ENCODE measurements around the gene CRYBG1. TPM values are rescaled to one million over a fixed set of nuclear protein-coding genes. Genes with fewer than 3 reads are reported as not detected.

CRYBG1 gene
- total RNA-seq, 1 donor from 2014 or later: 3.0 TPM

DNA sequence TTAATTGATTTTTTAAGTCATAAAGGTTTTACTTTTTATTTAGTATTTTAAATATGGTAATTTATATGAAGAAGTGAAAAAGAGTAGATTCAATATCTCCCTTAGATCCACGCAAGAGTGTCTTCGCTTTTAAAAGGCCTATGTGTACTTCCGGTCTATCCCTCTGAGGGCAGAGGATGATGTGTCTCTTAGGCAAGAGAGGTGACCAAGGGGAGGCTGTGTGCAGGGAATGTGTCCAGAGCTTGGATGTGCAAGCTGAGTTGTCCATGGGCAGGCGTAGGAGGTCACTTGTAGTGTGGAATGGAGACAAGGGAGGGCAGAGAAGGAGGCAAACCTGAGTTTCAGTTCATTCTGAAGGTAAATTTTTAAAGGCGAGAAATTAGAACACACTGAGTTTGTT lies 113.9 kb downstream of the CRYBG1 start:
- Mint-ChIP-seq H3K27ac (no peak overlapping the region), H3K36me3 (ENCODE audit: insufficient read depth) (no peaks in the 10 kb centered on the region), H3K9me3 (ENCODE audit: low read depth) (no peaks in the 10 kb centered on the region), H3K4me3 (ENCODE audit: low read depth) (no peak overlapping the region), H3K4me1 (ENCODE audit: low read depth) (no peaks in the 10 kb centered on the region), H3K27me3 (peaks cover 5% of the 10 kb centered on the region)
- TF ChIP-seq, protein P1, sequence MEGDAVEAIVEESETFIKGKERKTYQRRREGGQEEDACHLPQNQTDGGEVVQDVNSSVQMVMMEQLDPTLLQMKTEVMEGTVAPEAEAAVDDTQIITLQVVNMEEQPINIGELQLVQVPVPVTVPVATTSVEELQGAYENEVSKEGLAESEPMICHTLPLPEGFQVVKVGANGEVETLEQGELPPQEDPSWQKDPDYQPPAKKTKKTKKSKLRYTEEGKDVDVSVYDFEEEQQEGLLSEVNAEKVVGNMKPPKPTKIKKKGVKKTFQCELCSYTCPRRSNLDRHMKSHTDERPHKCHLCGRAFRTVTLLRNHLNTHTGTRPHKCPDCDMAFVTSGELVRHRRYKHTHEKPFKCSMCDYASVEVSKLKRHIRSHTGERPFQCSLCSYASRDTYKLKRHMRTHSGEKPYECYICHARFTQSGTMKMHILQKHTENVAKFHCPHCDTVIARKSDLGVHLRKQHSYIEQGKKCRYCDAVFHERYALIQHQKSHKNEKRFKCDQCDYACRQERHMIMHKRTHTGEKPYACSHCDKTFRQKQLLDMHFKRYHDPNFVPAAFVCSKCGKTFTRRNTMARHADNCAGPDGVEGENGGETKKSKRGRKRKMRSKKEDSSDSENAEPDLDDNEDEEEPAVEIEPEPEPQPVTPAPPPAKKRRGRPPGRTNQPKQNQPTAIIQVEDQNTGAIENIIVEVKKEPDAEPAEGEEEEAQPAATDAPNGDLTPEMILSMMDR (IDR thresholded peaks at IDR 0.05; ENCODE audit: unreplicated experiment): no peak
- no peak for DNase-seq (ENCODE audit: low spot score, unreplicated experiment)

DNA sequence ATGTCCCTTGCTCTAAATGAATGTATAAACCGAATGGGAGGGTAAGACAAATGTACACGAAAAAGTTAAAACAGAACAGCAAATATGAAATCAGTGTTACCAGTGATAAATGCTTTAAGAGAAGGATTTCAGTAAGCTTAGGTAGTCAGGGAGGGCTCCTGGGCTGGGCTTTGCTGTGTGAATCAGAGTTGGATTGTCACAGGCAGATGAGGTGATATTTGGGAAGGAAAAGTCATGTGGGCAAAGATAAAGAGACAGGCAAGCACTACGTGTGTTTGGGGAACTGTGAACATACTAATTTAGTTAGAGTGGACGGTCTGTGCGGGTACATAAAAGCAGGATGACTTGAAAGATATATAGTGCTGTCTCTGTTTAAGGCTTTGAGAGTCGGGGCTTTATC lies 114.8 kb downstream of the CRYBG1 start:
- Mint-ChIP-seq H3K4me3 (ENCODE audit: low read depth) (no peak overlapping the region), H3K27ac (no peak overlapping the region), H3K4me1 (ENCODE audit: low read depth) (no peaks in the 10 kb centered on the region), H3K27me3 (peaks cover 5% of the 10 kb centered on the region), H3K36me3 (ENCODE audit: insufficient read depth) (no peaks in the 10 kb centered on the region), H3K9me3 (ENCODE audit: low read depth) (no peaks in the 10 kb centered on the region)
- TF ChIP-seq, protein P1 (IDR thresholded peaks at IDR 0.05; ENCODE audit: unreplicated experiment): no peak
- no peak for DNase-seq (ENCODE audit: low spot score, unreplicated experiment)

DNA sequence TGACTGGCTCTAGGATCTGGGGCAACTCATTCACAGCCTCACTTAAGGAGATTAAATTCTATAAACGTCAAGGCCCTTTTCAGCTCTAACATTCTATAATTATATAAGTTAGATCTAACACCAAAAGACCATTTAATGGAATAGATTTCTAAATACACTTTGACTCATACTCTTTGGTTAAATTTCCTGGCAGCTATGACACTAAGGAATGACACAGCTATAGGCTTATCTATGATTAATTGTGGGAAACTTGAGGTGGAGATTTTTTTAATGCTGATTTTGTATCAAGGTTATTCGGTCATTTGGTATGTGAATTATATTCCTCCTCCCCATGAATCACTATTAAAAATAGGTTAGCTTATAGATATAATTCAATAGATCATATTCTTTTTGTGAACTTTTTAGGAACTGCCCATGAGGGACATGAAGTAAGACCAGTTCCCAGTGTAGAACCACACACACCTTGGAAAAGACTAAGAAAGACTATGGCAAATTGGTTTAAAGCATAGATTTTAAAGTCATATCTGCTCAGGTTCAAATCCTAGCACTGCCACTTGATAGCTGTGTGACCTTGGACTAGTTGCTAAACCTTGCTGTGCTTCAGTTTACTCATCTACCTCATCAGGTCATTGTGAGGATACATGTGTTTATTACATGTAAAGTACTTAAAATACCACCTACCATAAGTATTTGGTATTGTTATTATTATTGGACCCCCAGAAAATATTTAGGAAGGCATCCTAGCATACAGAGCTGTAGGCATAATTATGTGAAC lies 116.0 kb downstream of the CRYBG1 start:
- Mint-ChIP-seq H3K36me3 (ENCODE audit: insufficient read depth) (no peaks in the 10 kb centered on the region), H3K27me3 (peaks cover 5% of the 10 kb centered on the region)
- TF ChIP-seq, protein P1 (IDR thresholded peaks at IDR 0.05; ENCODE audit: unreplicated experiment): no peak

DNA sequence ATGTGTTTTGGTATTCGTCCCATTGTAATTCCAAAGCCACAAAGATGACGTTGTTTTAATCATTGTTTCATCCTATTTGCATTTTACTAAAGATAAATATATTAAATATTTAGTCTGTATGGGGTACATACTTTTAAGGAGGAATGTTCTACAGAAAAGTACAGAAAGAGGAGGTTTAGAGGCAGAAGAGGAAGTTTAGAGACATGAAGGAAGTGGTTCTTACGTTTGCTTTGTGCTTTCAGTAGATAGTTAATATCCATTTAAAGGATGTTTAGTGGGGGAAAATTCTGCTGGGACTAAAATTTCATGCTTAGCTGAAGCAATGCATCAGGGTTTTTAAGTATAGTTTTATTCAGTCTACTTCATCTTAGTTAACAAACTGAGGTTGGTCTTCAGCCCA lies 116.6 kb downstream of the CRYBG1 start:
- Mint-ChIP-seq H3K27ac (no peak overlapping the region), H3K4me1 (ENCODE audit: low read depth) (no peaks in the 10 kb centered on the region), H3K36me3 (ENCODE audit: insufficient read depth) (no peaks in the 10 kb centered on the region), H3K9me3 (ENCODE audit: low read depth) (no peaks in the 10 kb centered on the region), H3K27me3 (peaks cover 5% of the 10 kb centered on the region), H3K4me3 (ENCODE audit: low read depth) (no peak overlapping the region)
- no peak for DNase-seq (ENCODE audit: low spot score, unreplicated experiment)
- TF ChIP-seq, protein P1 (IDR thresholded peaks at IDR 0.05; ENCODE audit: unreplicated experiment): no peak

More for the DNA sequence above, 116.0 kb downstream of the CRYBG1 start:
- Mint-ChIP-seq H3K4me3 (ENCODE audit: low read depth) (no peak overlapping the region), H3K9me3 (ENCODE audit: low read depth) (no peaks in the 10 kb centered on the region), H3K4me1 (ENCODE audit: low read depth) (no peaks in the 10 kb centered on the region), H3K27ac (no peak overlapping the region)
- no peak for DNase-seq (ENCODE audit: low spot score, unreplicated experiment)

DNA sequence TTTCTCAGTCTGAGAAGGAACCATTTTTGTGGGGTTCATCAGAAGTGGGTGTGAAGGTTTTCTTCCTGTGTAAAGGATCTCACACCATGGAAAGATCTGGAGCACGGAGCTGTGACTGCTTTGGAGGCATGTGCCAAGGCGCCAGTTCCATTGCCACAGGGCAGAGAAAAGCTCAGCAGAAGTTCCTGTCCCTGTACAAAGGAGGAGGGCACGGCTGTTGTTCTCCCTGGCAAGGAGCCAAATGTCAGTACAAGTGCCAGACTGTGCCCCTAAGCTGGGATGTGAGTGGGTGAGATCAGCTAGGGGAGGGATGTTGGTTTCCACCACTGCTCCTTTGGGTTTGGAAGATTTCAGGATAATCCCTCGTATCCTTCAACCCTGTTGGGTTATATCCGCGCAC lies 117.3 kb downstream of the CRYBG1 start:
- Mint-ChIP-seq H3K36me3 (ENCODE audit: insufficient read depth) (no peaks in the 10 kb centered on the region), H3K4me3 (ENCODE audit: low read depth) (no peak overlapping the region), H3K4me1 (ENCODE audit: low read depth) (no peaks in the 10 kb centered on the region), H3K27ac (no peak overlapping the region), H3K9me3 (ENCODE audit: low read depth) (no peaks in the 10 kb centered on the region), H3K27me3 (peaks cover 5% of the 10 kb centered on the region)
- no peak for DNase-seq (ENCODE audit: low spot score, unreplicated experiment)
- TF ChIP-seq, protein P1 (IDR thresholded peaks at IDR 0.05; ENCODE audit: unreplicated experiment): no peak
